ENCODE data around the gene SLC39A9.

DNA sequence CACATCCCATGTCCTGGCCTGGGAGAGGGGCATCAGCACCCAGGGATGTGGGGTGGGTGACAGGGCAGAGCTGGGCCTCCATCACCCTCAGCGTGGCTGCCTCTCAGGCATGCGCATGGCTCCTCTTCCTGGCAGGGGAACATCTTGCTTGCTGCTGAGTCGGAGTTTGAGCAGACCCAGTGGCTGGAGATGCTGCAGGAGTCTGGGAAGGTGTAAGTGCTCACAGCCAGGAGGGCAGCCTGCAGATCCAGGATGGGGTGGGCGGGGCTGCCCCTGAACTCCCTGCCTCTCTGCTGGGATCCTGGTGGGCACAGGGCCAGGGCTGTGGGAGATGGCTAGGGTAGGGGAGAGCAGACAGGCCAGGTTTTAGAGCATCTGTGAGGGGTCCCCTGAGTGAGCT, 102.2 kb downstream of the SLC39A9 start:
- TF ChIP-seq, protein P1, sequence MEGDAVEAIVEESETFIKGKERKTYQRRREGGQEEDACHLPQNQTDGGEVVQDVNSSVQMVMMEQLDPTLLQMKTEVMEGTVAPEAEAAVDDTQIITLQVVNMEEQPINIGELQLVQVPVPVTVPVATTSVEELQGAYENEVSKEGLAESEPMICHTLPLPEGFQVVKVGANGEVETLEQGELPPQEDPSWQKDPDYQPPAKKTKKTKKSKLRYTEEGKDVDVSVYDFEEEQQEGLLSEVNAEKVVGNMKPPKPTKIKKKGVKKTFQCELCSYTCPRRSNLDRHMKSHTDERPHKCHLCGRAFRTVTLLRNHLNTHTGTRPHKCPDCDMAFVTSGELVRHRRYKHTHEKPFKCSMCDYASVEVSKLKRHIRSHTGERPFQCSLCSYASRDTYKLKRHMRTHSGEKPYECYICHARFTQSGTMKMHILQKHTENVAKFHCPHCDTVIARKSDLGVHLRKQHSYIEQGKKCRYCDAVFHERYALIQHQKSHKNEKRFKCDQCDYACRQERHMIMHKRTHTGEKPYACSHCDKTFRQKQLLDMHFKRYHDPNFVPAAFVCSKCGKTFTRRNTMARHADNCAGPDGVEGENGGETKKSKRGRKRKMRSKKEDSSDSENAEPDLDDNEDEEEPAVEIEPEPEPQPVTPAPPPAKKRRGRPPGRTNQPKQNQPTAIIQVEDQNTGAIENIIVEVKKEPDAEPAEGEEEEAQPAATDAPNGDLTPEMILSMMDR (IDR thresholded peaks at IDR 0.05): no peak
- TF ChIP-seq EZH2 (IDR thresholded peaks at IDR 0.05) (no peak), EZH2phosphoT487 (IDR thresholded peaks at IDR 0.05) (no peak)

Measured in neural progenitor cell (in vitro differentiated cells).